Suprapubic skin (tissue), 4 donors: ENCODE measurements around the gene SYNPO2L.
"Not testable (repeated sequence)": the region's sequence is repeated elsewhere in the genome, so short reads cannot be mapped to it uniquely, and the experiment has no call there.

Source experiments
- CTCF ChIP-seq, 2 donors: fragments of 200-600 bp in 1 of 2; fragments of 450-650 bp in 1 of 2; sonication (generic) in 1 of 2; IDR thresholded peaks; one replicate each; pipeline ENCODE4 v1.5.1; 2016 to 2019; ENCODE audit warnings: antibody characterized with exemption in 2 of 2, mild to moderate bottlenecking in 1 of 2, moderate library complexity in 1 of 2
- EP300 ChIP-seq: sonication (generic); formaldehyde crosslinking; IDR thresholded peaks from one replicate; pipeline ENCODE4 v1.6.1; 2017; ENCODE audit warnings: antibody characterized with exemption
- POLR2A ChIP-seq, 2 donors: fragments of 450-650 bp; IDR thresholded peaks; one replicate each; pipeline ENCODE4 v1.6.1; 2017; ENCODE audit warnings: antibody characterized with exemption in 2 of 2, mild to moderate bottlenecking in 2 of 2, moderate library complexity in 2 of 2
- POLR2AphosphoS5 ChIP-seq, 3 donors: sonication (generic); formaldehyde crosslinking; IDR thresholded peaks; one replicate each; pipeline ENCODE4 v1.6.1; 2017; ENCODE audit warnings: antibody characterized with exemption in 3 of 3

- not testable (repeated sequence) for TF ChIP-seq CTCF (IDR thresholded peaks at IDR 0.05); POLR2AphosphoS5 (IDR thresholded peaks at IDR 0.05); POLR2A (IDR thresholded peaks at IDR 0.05); EP300
Observed at GRCh38 chr10:73695302-73695701, 39.5 kb upstream of the SYNPO2L start.
